HEK293 (cell line): ENCODE results near the gene TCF20.

Experiments used
- HOXC10 ChIP-seq: sonication (generic); formaldehyde crosslinking; IDR thresholded peaks from 2 replicates; pipeline ENCODE4 v1.8.1; 2023; ENCODE audit warnings: mild to moderate bottlenecking, missing genetic modification reagents
- SALL2 ChIP-seq: fragments of 450-650 bp; formaldehyde crosslinking; IDR thresholded peaks from 2 replicates; pipeline ENCODE4 v1.5.0; 2017; ENCODE audit warnings: missing biosample characterization, mild to moderate bottlenecking, missing genetic modification characterization, borderline replicate concordance
- TCF7L2 ChIP-seq: IDR thresholded peaks from 2 replicates; pipeline ENCODE4 v1.6.1; 2011; ENCODE audit warnings: low read depth, mild to moderate bottlenecking, inconsistent platforms, low read length, moderate library complexity, borderline replicate concordance
- TRIM28 ChIP-seq: IDR thresholded peaks from 2 replicates; pipeline ENCODE4 v1.6.1; 2011; ENCODE audit warnings: low read length, control low read depth, borderline replicate concordance
- YY1 ChIP-seq: fragments of 450-650 bp; formaldehyde crosslinking; IDR thresholded peaks from 2 replicates; pipeline ENCODE4 v1.5.1; 2018; ENCODE audit warnings: missing biosample characterization, missing genetic modification characterization
- ZNF175 ChIP-seq: fragments of 450-650 bp; formaldehyde crosslinking; IDR thresholded peaks from 2 replicates; pipeline ENCODE4 v1.5.1; 2016; ENCODE audit warnings: missing biosample characterization, missing genetic modification characterization
- ZNF530 ChIP-seq: fragments of 450-650 bp; formaldehyde crosslinking; IDR thresholded peaks from 2 replicates; pipeline ENCODE4 v1.5.1; 2016; ENCODE audit warnings: low read depth, missing biosample characterization, missing genetic modification characterization
- ZNF791 ChIP-seq: fragments of 450-650 bp; formaldehyde crosslinking; IDR thresholded peaks from 2 replicates; pipeline ENCODE4 v1.5.1; 2016; ENCODE audit warnings: missing biosample characterization, missing genetic modification characterization
- ZXDB ChIP-seq: fragments of 450-650 bp; formaldehyde crosslinking; IDR thresholded peaks from 2 replicates; pipeline ENCODE4 v1.5.1; 2016; ENCODE audit warnings: missing biosample characterization, missing genetic modification characterization
- TF ChIP-seq, protein P1 (sequence below): fragments of 450-650 bp; formaldehyde crosslinking; IDR thresholded peaks from 2 replicates; pipeline ENCODE4 v1.5.1; 2016; ENCODE audit warnings: missing biosample characterization, missing genetic modification characterization
- TF ChIP-seq, protein P2 (sequence below): fragments of 450-650 bp; formaldehyde crosslinking; IDR thresholded peaks from 2 replicates; pipeline ENCODE4 v1.5.1; 2016; ENCODE audit warnings: missing biosample characterization, missing genetic modification characterization

DNA sequence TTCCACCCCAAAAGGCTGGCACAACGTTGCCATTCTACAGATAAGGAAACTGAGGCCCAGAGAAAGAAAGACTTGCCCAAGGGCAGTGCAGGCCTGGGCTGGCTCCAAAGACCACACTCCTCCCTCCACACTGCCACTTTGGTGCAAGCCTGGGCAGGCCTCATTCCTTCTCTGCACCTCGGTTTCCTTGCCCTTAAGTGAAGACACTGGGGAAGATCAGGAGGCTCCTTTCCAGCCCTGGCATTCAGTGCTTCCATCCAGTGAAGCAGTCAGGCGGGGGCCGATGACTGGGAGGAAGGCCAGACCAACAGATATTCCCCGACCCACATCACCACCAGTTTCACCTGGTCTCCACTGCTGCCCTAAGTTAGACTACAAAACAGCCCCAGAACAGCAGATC lies 18.3 kb upstream of the TCF20 start:
- TF ChIP-seq, protein P1, sequence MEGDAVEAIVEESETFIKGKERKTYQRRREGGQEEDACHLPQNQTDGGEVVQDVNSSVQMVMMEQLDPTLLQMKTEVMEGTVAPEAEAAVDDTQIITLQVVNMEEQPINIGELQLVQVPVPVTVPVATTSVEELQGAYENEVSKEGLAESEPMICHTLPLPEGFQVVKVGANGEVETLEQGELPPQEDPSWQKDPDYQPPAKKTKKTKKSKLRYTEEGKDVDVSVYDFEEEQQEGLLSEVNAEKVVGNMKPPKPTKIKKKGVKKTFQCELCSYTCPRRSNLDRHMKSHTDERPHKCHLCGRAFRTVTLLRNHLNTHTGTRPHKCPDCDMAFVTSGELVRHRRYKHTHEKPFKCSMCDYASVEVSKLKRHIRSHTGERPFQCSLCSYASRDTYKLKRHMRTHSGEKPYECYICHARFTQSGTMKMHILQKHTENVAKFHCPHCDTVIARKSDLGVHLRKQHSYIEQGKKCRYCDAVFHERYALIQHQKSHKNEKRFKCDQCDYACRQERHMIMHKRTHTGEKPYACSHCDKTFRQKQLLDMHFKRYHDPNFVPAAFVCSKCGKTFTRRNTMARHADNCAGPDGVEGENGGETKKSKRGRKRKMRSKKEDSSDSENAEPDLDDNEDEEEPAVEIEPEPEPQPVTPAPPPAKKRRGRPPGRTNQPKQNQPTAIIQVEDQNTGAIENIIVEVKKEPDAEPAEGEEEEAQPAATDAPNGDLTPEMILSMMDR (tag by site-specific recombination): no peak
- TF ChIP-seq YY1 (tag by site-specific recombination): no peak
- no peak for TF ChIP-seq HOXC10 (CRISPR knock-in tag)
- no peak for TF ChIP-seq SALL2 (tag by site-specific recombination)
- no peak for TF ChIP-seq TCF7L2
- no peak for TF ChIP-seq ZNF175 (tag by site-specific recombination)
- no peak for TF ChIP-seq ZNF791 (tag by site-specific recombination)
- no peak for TF ChIP-seq TRIM28
- no peak for TF ChIP-seq ZXDB
- TF ChIP-seq, protein P2, sequence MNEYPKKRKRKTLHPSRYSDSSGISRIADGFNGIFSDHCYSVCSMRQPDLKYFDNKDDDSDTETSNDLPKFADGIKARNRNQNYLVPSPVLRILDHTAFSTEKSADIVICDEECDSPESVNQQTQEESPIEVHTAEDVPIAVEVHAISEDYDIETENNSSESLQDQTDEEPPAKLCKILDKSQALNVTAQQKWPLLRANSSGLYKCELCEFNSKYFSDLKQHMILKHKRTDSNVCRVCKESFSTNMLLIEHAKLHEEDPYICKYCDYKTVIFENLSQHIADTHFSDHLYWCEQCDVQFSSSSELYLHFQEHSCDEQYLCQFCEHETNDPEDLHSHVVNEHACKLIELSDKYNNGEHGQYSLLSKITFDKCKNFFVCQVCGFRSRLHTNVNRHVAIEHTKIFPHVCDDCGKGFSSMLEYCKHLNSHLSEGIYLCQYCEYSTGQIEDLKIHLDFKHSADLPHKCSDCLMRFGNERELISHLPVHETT (tag by site-specific recombination): no peak
- no peak for TF ChIP-seq ZNF530 (tag by site-specific recombination)
